Esophagus squamous epithelium (tissue), 4 donors: ENCODE data around the gene ADAMTS1.

Experiments used
- POLR2A ChIP-seq, 4 donors: fragments of 450-650 bp; IDR thresholded peaks; one replicate each; pipeline ENCODE4 v1.6.1; 2017; ENCODE audit warnings: antibody characterized with exemption in 4 of 4, mild to moderate bottlenecking in 4 of 4, moderate library complexity in 3 of 4
- TF ChIP-seq, protein P1 (sequence below), 6 experiments: fragments of 450-650 bp in 4 of 6; fragments of 200-600 bp in 2 of 6; sonication (generic) in 2 of 6; IDR thresholded peaks; one replicate each; pipeline ENCODE4 v1.5.1; 2016 to 2019; ENCODE audit warnings: antibody characterized with exemption in 6 of 6, mild to moderate bottlenecking in 4 of 6, moderate library complexity in 4 of 6

DNA sequence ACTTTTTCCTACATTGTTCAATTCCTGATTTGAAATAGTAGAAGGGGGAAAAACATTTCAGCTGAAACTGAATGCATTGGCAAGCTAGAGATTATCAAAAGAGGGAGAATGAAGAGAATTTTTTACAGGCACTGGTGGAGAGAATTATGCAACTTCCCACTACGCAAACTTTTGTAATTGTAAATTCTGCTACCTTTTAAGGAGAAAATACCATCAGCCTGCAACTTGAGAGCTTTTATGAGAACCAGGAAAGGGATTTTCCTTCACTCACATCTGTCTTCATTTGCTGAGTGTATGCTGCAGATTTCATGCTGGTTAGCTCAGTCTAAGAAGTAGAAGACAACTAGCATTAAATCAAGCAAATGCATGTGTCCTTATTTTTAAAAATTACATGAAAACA lies 43.7 kb downstream of the ADAMTS1 start:
- TF ChIP-seq, protein P1, sequence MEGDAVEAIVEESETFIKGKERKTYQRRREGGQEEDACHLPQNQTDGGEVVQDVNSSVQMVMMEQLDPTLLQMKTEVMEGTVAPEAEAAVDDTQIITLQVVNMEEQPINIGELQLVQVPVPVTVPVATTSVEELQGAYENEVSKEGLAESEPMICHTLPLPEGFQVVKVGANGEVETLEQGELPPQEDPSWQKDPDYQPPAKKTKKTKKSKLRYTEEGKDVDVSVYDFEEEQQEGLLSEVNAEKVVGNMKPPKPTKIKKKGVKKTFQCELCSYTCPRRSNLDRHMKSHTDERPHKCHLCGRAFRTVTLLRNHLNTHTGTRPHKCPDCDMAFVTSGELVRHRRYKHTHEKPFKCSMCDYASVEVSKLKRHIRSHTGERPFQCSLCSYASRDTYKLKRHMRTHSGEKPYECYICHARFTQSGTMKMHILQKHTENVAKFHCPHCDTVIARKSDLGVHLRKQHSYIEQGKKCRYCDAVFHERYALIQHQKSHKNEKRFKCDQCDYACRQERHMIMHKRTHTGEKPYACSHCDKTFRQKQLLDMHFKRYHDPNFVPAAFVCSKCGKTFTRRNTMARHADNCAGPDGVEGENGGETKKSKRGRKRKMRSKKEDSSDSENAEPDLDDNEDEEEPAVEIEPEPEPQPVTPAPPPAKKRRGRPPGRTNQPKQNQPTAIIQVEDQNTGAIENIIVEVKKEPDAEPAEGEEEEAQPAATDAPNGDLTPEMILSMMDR (IDR thresholded peaks at IDR 0.05) = no peak
- TF ChIP-seq POLR2A (IDR thresholded peaks at IDR 0.05) = no peak
